Stimulated activated CD4-positive, alpha-beta T cell treated with anti-CD3 and anti-CD28 coated beads, Interleukin-2, amount 100 ng/mL, for 4 hours (primary cell): ENCODE data around the gene MKI67.
A peak's percentile ranks its signal among the peaks of the same experiment; 100 is the strongest.

ENCODE experiments used
- DNase-seq: peaks from one replicate; pipeline ENCODE4 v3.0.0-alpha.2; 2020; ENCODE audit warnings: low read depth

The MKI67 gene

DNA sequence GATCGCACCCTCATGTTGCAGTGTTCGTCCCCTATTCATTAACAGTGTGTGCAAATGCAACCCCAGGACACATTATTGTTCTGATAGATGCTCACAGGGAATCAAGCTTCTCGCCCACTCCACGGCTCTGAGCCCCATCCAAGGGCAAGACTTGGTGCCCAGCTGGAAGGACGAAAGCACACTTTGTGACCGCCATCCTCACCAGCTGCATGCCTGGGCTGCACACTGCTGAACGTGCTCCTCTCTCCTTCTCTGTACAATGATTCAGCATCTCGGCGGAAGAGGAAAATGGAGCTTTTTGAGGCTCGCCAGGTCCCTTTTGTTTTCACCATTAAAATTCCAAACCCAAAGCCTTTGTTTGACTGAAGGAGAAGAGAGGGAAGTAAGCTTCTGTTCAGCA, 41.9 kb downstream of the MKI67 start:
- no peak for DNase-seq

DNA sequence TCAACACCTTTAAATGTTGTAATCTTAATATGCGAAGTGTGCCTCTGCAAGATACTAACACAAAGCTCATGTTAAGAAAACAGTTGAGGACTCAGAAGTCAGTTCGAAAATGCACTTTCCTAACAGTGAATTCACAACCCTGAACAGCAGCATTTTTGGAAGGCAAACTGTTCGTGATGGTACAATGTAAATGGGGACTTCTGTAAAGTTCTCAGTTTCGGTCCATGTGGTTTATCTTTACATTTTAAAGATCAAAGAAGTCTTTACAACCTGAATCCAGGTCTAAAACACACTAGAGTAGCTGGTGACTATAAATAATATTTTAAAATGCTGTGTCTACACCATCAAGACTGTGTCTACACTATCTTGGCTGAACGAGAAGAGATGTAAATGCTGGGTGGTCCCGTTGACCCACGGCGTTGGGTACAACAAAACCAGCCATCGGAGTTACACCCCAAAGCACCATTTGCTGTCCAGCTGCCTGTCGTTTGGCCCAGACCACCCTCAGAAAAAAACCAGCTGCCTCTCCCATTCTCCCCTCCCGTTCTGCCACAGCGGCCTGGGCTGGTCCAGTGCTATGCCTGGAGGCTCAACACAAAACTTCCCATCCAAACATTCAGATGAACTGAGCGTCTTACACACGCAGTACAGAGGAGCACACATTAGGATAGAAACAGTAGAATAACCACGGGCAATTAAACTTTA, 42.9 kb downstream of the MKI67 start:
- DNase-seq = no peak

DNA sequence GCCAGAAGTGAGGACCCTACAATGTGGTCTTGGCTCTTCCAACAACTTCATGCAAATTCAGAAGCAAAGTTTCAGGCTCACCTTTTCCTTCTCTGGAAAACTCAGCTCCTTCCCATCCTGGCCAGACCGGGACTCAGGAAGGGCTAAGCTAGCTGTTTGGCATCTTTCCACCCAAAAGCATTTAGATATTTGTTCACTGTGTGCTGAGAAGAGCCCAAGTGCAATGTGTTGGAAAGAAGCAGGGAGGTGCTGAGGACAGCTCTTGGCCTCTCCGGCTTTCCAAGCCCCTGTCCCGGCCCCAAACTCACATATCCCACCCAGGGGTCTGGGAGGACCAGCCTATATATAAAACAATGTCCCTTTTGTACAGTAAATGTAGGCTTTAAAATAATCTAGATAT, 44.5 kb downstream of the MKI67 start:
- no peak for DNase-seq

DNA sequence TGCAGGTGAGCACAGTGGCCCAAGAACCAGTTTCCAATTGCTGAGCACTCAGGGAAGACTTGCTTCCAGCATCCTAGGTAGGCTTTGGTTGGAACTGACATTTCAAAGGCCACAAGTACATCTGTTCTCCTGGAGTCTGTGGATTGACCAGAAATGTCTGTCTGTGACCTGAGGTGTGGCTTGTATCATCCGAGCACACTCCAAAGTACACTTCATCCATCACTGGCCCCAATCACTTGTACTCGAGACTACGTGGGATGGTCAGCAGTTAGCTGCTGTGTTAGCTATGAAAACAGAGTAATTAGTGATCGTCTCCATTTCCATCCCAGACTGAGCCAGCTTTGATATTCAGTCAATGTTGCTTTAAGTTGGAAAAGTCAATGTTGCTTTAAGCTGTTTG, 45.0 kb downstream of the MKI67 start:
- no peak for DNase-seq

DNA sequence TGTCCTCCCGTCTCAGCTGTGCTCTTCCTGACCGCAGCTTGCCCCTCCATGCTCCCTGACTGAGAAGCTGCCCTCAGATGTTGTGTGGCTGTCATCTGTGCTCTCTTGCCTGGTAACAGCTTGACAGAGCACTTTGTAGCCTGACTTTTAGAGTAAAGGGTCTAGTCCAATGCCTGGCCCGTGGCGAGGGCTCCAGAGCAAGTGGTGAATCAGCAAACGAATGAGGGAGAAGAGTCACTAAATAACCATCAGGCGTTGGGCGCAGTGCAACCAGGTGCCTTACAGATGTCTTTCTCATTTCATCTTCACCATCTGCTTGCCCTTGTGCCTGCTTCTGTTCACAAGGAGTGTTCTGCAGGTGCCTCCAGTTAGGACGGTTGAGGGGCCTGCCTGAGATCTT, 45.6 kb downstream of the MKI67 start:
- DNase-seq = no peak

DNA sequence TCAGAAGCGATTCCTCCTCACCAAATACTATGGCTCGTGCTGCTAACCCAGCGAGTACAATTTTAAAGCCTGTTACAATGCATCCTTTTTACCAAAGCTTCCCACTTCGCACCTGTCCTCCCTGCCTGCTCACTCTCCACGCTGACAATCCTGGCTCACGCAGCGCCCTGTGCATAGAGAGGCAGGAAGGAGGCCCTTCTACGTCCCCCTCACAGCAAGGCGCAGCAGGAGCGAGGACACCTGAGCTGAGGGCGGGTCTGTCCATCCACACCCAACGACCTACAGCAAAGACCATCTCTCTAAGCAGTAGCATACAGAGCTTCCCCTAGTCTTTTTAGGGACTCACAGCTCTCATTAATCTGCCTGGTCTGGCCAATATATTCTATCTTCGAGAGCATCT, 46.0 kb downstream of the MKI67 start:
- DNase-seq = no peak

DNA sequence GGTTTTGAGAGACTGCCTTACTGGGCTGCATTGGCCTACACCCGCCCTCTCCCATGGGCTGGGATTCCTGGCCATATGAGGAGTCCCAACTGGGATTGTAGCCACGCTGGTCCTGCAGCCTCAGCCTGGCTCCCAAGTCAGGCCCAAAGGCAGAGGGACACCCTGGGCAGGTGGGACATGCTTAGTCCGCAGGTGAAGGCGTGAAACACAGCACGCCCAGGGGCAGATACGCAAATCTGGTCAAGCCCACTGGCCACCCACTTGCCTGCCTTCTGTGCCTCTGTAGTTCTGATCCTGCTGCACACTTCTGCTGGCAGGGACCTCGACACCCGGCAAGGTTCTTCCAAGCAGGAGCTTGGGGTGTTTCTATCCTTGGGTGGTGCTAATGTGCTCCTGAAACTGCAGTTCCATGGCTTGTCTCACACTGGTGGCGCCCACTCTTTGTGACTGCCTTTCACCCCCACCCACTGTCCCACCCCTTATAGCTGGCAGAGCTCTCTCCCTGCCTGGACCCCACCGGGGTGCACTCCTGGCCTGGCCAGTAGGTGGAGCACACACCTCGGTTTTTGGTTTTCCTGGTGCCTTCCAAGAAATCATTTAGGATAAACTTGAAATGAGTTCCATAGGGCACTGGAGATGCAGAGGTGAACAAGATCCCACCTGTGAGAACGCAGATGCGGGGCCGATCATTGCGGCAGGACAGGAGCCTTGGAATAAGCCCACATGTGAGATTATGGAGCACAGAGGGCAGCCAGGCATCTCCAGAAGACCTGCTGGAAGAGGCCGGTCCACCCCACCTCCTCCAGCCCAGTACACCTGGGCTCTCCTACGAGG, 47.9 kb downstream of the MKI67 start:
- DNase-seq = peak; percentile 19

DNA sequence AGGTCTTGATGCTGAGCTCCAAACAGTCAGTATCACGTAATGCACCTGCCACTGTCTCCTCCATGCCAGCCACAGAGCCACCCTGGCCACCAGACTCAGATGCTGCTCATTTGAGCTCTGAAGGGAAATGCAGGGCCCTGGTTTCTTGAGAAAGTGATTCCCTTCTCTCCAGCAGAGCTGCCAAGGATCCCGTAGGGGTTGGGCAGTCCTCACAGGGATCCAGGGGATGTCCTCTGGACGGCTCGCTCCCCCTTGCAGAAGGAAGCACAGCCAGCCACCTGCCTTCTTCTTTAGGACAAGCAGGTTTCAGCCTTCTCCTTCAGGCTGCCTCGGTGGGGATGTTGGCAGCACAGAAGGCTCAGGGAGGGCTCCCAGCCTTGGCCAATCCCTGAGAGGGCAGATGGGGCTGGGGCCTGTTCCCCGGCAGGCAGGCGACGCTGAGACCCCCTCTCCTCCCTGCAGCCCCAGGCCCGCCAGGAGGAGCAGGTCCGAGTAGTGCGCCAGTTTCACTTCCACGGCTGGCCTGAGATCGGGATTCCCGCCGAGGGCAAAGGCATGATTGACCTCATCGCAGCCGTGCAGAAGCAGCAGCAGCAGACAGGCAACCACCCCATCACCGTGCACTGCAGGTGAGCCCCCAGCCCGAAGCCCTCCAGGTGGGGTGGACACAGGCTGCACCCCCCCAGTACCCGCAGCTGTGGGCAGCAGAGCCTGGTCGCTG, 48.9 kb downstream of the MKI67 start:
- no peak for DNase-seq

DNA sequence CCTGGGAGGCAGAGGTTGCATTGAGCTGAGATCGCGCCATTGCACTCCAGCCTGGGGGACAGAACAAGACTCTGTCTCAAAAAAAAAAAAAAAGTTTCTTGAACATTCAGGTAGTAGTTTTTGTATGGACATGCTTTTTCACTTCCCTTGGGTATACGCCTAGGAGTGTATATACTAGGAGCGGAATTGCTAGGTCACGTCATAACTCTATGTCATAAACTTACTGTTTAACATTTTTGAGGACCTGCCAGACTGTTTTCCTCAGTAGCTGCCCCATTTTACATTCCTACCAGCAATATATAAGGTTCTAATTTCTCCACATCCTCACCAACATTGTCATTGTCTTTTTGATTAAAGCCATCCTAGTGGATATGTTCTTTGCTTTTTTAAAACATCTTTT, 51.6 kb downstream of the MKI67 start:
- DNase-seq = no peak

DNA sequence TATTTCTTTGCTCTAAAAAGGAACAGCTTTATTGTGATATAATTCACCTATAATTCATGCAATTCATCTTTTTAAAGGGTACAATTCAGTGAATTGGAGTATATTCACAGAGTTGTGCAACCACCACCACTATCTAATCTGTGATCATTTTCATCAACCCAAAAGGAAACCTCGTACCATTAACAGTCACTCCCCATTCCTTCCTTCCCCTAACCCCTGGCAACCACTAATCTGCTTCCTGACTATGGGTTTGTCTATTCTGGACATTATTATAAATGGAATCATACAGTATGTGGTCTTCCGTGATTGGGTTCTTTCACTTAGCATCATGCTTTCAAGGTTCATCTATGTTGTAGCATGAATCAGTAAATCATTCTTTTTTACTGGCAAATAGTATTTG, 52.3 kb downstream of the MKI67 start:
- DNase-seq = no peak

DNA sequence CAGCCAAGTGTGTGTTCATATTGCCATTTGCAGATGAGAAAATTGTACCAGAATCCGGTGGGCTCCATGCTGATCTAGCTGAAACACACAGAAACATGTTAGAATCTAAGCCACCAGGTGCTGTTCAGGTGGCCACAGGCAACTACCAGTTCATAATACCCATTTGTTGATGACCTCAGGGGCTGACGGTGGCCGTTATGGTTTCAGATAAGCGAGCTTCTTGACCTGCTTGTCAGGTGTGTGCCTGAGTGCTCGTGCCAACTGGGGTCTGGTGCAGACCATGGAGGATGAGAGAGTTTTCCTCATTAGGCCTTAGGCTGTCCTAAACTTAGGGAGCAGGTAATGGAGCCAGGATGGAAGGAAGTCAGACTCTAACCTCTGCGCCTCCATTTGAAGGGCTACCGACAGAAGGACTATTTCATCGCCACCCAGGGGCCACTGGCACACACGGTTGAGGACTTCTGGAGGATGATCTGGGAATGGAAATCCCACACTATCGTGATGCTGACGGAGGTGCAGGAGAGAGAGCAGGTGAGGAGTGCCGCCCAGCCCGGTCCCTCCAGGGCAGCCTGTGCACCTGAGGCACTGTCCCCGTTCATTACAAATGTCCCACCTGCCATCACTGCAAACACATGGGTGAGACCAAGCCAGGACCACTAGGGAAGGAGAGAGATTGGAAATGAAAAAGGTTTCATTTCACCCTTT, 53.1 kb downstream of the MKI67 start:
- no peak for DNase-seq

DNA sequence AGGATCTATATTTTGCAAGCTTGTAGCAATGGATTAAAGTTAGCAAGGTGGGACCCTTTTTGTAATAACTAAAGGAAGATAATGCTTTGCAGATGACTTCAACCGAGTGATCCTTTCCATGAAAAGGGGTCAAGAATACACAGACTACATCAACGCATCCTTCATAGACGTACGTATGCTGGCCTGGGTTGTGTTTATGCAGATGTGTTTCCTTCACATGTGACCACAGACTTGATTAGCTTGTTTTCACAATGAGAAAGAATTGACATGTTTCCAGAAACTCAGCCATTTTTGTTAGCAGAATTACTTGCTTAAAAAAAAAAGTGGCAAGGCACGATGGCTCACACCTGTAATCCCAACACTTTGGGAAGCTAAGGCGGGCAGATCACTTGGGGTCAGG, 54.2 kb downstream of the MKI67 start:
- no peak for DNase-seq

DNA sequence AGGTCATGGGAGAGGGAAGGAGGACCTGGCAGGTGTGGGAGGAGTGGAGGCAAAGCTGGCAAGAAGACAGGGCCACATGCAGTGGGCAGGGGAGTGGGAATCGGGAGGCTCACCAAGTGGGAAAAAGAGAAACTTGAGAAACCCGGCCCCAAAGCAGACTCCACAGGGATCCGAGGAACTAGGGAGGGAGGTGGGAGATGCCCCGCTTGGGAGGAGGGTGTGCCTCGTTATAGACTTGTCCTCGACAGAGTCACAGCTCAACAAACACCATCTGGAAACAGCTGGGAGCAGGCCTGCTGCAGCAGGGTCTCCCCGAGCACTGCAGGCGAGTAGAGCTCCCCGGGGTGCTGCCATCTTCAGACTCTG, 54.8 kb downstream of the MKI67 start:
- no peak for DNase-seq

DNA sequence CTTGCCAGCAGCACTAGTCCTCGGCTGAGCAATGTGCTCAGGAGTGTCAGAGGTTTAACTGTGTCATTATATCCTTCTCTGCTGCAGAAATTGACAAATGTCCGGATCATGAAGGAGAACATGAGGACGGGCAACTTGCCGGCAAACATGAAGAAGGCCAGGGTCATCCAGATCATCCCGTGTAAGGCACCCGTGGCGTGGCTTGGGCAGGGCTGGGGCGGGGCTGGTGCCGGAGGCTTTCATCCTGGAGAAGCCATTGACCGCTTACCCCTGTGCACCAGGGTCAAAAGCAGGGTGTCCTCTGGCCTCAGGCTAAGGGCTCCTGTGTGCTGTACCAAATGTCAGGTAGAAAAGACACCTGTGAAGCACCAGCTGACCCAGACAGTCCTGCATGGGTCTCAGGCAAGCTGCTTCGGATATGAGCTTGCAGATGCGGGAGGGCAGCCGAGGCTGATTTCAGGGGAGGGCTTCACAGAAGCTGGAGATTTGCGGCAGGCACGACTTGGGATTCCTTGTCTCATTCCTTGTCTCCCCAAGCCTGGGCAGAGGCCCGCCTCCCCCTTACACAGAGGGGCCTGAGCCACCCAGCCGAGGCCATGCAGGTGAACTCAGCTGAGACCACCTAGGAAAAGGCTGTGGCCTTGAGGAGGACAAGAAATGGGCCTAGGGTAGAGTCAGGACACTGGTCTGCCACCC, 55.4 kb downstream of the MKI67 start:
- DNase-seq = no peak

DNA sequence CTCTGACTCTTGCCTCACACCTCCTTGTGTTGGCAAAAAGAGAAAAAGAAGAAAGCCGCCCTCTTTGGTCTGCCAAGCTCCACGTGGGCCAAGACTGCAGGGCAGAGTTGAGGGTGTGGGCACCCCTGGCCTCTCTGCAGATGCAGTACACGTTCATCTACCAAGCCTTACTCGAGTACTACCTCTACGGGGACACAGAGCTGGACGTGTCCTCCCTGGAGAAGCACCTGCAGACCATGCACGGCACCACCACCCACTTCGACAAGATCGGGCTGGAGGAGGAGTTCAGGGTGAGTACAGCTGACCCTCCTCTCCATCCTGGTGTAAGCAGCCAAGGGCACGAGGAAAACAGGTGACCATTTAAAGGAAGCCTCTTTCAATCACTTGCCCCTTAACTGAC, 56.1 kb downstream of the MKI67 start:
- no peak for DNase-seq

DNA sequence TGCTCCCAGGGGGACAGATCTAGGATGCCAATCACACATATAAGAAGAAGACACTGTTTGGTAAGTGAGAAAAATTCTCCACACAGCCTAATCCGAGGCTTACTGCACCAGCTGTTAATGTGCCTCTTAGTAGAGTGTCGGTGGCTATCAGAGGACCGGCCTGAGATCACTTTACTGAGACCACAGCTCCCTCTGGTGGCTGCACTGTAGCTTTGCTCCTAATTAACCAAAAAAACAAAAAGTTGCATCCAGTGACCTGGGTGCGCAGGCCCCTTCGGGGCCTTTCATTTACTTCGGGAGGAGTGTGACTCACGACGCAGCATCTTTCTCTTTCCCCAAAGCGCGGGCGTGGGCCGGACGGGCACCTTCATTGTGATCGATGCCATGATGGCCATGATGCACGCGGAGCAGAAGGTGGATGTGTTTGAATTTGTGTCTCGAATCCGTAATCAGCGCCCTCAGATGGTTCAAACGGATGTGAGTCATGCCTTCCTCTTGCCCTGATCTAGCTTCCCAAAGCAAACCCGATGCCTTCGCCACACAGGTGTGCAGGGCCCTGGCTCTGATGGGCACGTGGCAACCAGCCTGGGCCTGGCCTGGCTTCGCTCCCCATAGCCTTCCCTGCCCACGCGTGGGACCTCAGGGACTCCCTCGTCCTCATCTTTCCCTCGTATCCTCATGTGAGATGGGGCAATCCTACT, 56.7 kb downstream of the MKI67 start:
- peak; percentile 70 for DNase-seq

DNA sequence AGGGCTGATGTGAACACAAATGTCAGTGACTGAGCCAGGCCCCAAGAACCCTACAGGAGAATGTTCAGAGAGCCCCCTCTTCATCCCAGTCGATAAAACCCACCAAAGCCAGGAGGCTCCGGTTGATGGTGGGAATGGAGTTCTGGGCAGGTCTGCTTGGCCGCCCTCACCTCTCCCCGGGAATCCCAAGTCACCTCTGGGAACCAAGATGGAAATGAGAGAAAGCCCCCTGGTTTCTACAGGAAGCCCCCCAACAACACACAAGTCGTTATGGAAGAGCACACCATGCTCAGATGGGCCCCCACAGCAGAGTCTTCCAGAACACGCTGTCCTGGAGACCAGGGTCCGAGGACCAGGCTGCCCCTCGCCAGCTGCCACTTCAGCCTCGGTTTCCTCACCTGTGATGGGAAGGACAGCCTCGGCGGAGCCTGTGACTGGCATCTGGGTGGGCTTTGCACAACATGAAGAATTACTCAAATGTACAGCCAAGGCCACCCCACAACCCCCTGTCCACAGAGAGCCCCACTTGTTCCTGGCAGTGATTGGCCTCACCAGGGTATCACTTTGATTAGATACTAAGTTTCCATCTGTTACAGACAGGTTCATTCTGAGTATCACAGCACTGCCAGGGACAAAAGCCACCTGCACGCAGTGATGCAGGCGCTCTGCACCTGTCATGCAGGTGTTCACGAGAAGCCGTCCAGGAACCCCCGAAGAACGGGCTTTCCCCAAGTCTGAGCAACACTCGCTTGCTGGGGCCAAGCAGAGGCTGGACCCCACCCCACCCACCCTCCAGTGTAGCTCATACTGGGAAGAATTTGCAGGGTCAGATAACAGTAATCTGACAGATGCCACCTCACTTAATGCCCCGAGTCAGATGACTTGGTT, 57.6 kb downstream of the MKI67 start:
- DNase-seq = no peak

DNA sequence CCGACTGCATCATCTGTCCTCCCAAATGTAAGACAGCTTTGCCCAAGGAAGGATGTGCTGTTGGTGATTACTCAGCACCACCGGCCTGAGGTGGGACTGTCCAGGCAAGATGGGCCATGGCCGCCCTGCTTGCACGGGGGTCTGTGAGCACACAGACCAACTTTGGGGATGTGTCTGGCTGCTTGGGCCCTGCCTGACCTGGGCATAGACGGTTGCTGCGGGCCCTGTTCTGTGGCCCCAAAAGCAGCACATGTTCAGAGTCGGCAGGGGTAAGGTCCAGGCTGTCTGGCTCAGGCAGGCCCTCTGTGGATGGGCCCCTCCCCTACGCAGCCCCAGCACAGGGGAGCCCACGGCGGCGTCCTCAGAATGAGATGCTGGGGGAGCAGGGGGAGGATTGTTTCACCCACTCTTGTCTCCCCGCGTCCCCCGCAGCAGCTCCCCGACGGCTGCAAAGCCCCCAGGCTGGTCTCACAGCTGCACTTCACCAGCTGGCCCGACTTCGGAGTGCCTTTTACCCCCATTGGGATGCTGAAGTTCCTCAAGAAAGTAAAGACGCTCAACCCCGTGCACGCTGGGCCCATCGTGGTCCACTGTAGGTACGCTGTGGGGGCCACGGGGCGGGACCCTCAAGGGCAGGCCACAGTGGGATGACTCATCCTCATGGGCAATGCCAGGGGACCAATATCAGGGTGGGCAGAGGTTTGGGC, 58.4 kb downstream of the MKI67 start:
- no peak for DNase-seq

DNA sequence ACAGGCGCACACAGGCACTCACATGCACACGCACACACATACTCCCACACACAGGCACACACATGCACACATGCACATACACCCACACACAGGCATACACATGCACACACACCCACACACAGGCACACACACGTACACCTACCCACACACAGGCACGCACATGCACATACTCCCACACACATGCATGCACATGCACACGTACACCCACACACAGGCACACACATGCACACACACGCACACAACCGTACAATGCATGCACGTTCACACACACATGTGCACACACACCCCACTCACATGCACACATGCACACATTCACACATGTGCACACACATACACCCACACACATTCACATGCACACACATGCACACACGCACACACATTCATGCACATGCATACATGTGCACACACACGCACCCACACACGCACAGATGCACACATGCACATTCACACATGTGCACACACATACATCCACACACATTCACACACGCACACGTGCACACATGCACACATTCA, 59.3 kb downstream of the MKI67 start:
- DNase-seq = no peak
